Thyroid gland (tissue), 4 donors: Measurements from ENCODE around the gene PTPRN2.

ENCODE experiments used
- CTCF ChIP-seq, 6 experiments: fragments of 200-600 bp in 3 of 6; fragments of 450-650 bp in 3 of 6; sonication (generic) in 3 of 6; IDR thresholded peaks; one replicate each; pipeline ENCODE4 v1.5.1; 2016 to 2019; ENCODE audit warnings: antibody characterized with exemption in 6 of 6, mild to moderate bottlenecking in 2 of 6, inconsistent platforms in 1 of 6, moderate library complexity in 1 of 6
- POLR2A ChIP-seq, 2 donors: fragments of 450-650 bp; IDR thresholded peaks; one replicate each; pipeline ENCODE4 v1.6.1; 2017; ENCODE audit warnings: antibody characterized with exemption in 2 of 2, mild to moderate bottlenecking in 2 of 2, moderate library complexity in 1 of 2

- no peak for TF ChIP-seq POLR2A (IDR thresholded peaks at IDR 0.05)
- TF ChIP-seq CTCF (IDR thresholded peaks at IDR 0.05): no peak
Measured at GRCh38 chr7:157739650-157740049, 848.0 kb downstream of the PTPRN2 start.
